H1 (cell line): Measurements from ENCODE around the gene CYP46A1. TPM values are rescaled to one million over a fixed set of nuclear protein-coding genes. Genes with fewer than 3 reads are reported as not detected.

Experiments used
- CTCF ChIA-PET: fragments of 300-600 bp; sonication (Branson Sonifier 250); formaldehyde crosslinking; loops from one replicate; lab custom pipeline; 2021; ENCODE audit not compliant: partially characterized antibody; lab: Charles Lee
- POLR2A ChIA-PET: fragments of 300-600 bp; sonication (Branson Sonifier 250); formaldehyde crosslinking; loops from one replicate; lab custom pipeline; 2021; ENCODE audit warnings: inconsistent platforms; ENCODE audit not compliant: partially characterized antibody; lab: Charles Lee
- DNase-seq, 2 experiments: peaks; one replicate each; pipeline versions ENCODE4 v3.0.0 to v3.0.0-alpha.2; 2010 to 2022; ENCODE audit warnings: low spot score in 2 of 2, low read depth in 1 of 2, mixed read lengths in 1 of 2
- FAIRE-seq: peaks from 2 replicates; lab custom pipeline; 2011; peaks lifted over from hg19 to GRCh38; lab: Jason Lieb, UNC
- H2AFZ ChIP-seq: 2 replicates; pipeline ENCODE4 v1.8.1; 2012; ENCODE audit warnings: low read length, inconsistent platforms
- H2AK5ac ChIP-seq: 2 replicates; pipeline ENCODE4 v1.6.1; 2013; ENCODE audit warnings: low read depth, low read length
- H2BK120ac ChIP-seq: replicated peaks from 2 replicates; pipeline ENCODE3; 2013; ENCODE audit warnings: low read depth, low read length, inconsistent platforms
- H2BK12ac ChIP-seq: 2 replicates; pipeline ENCODE4 v1.6.1; 2013; ENCODE audit warnings: low read depth, low read length
- H2BK15ac ChIP-seq: 2 replicates; pipeline ENCODE4 v1.6.1; 2013; ENCODE audit warnings: low read length
- H2BK20ac ChIP-seq: 2 replicates; pipeline ENCODE4 v1.6.1; 2013; ENCODE audit warnings: low read length
- H2BK5ac ChIP-seq: 2 replicates; pipeline ENCODE4 v1.6.1; 2013; ENCODE audit warnings: low read depth, low read length
- H3K14ac ChIP-seq: 2 replicates; pipeline ENCODE4 v1.6.1; 2013; ENCODE audit warnings: inconsistent platforms; ENCODE audit not compliant: insufficient read length
- H3K18ac ChIP-seq: 2 replicates; pipeline ENCODE4 v1.6.1; 2013; ENCODE audit warnings: low read length; ENCODE audit errors: extremely low read depth
- H3K23ac ChIP-seq: 2 replicates; pipeline ENCODE4 v1.6.1; 2013; ENCODE audit warnings: inconsistent platforms; ENCODE audit not compliant: insufficient read length
- H3K23me2 ChIP-seq: 2 replicates; pipeline ENCODE4 v1.6.1; 2013; ENCODE audit warnings: low read depth, low read length
- H3K27ac ChIP-seq: 2 replicates; pipeline ENCODE4 v1.6.1; 2011; ENCODE audit warnings: low read depth, low read length, inconsistent platforms
- H3K27me3 ChIP-seq, 4 experiments: replicated peaks in 1 of 4; 1 replicate in 1 of 4; 2 replicates in 3 of 4; pipeline versions ENCODE4 v1.6.1 to v1.8.1; 2011 to 2013; ENCODE audit warnings: low read length in 3 of 4, mild to moderate bottlenecking in 3 of 4, inconsistent platforms in 2 of 4, mixed read lengths in 2 of 4, moderate library complexity in 1 of 4; ENCODE audit not compliant: control insufficient read depth in 3 of 4, insufficient read depth in 3 of 4; ENCODE audit errors: extremely low read depth in 1 of 4
- H3K36me3 ChIP-seq, 4 experiments: 2 replicates each; pipeline versions ENCODE4 v1.6.1 to v1.8.1; 2011 to 2013; ENCODE audit warnings: mild to moderate bottlenecking in 4 of 4, low read length in 3 of 4, moderate library complexity in 2 of 4, control low read depth in 1 of 4, inconsistent platforms in 1 of 4; ENCODE audit not compliant: insufficient read depth in 4 of 4, control insufficient read depth in 2 of 4
- H3K4ac ChIP-seq: replicated peaks from 2 replicates; pipeline ENCODE3; 2013; ENCODE audit warnings: low read length, low read depth, mixed read lengths, inconsistent platforms; ENCODE audit not compliant: insufficient read length
- H3K4me1 ChIP-seq, 4 experiments: replicated peaks in 1 of 4; 1 replicate in 1 of 4; 2 replicates in 3 of 4; pipeline versions ENCODE4 v1.6.1 to v1.8.1; 2011 to 2013; ENCODE audit warnings: low read length in 3 of 4, inconsistent platforms in 2 of 4, mixed read lengths in 1 of 4; ENCODE audit not compliant: insufficient read depth in 4 of 4, control insufficient read depth in 3 of 4
- H3K4me2 ChIP-seq, 2 experiments: 2 replicates each; pipeline versions ENCODE4 v1.6.1 to v1.8.1; 2011 to 2013; ENCODE audit warnings: low read depth in 2 of 2, low read length in 2 of 2, control low read depth in 1 of 2, inconsistent platforms in 1 of 2, mild to moderate bottlenecking in 1 of 2; ENCODE audit not compliant: insufficient read depth in 1 of 2
- H3K4me3 ChIP-seq, 4 experiments: fragments of 200-600, 300-600 bp in 1 of 4; sonication (generic), shearing (Covaris generic), sonication (Bioruptor Twin) in 1 of 4; 2 replicates each; pipeline versions ENCODE4 v1.5.1 to v1.8.1; 2011 to 2016; ENCODE audit warnings: low read length in 4 of 4, low read depth in 3 of 4, control low read depth in 2 of 4, inconsistent platforms in 2 of 4, mild to moderate bottlenecking in 2 of 4, mixed read lengths in 1 of 4, moderate library complexity in 1 of 4; ENCODE audit not compliant: insufficient read depth in 2 of 4; ENCODE audit errors: extremely low read depth in 1 of 4
- H3K56ac ChIP-seq: replicated peaks from 2 replicates; pipeline ENCODE3; 2013; ENCODE audit warnings: low read depth, mild to moderate bottlenecking, mixed read lengths, low read length, inconsistent platforms; ENCODE audit not compliant: insufficient read length
- H3K79me1 ChIP-seq: 2 replicates; pipeline ENCODE4 v1.6.1; 2013; ENCODE audit warnings: low read depth, low read length, control low read depth
- H3K79me2 ChIP-seq, 2 experiments: 2 replicates each; pipeline versions ENCODE4 v1.6.1 to v1.8.1; 2012 to 2013; ENCODE audit warnings: low read length in 2 of 2, mild to moderate bottlenecking in 2 of 2, inconsistent platforms in 1 of 2; ENCODE audit not compliant: insufficient read depth in 2 of 2, control insufficient read depth in 1 of 2
- H3K9ac ChIP-seq, 4 experiments: replicated peaks in 1 of 4; 1 replicate in 1 of 4; 2 replicates in 3 of 4; pipeline versions ENCODE4 v1.6.1 to v1.8.1; 2011 to 2013; ENCODE audit warnings: low read depth in 3 of 4, low read length in 3 of 4, control low read depth in 2 of 4, mild to moderate bottlenecking in 2 of 4, moderate library complexity in 2 of 4, inconsistent platforms in 1 of 4; ENCODE audit errors: extremely low read depth in 1 of 4
- H3K9me3 ChIP-seq, 2 experiments: 2 replicates each; pipeline versions ENCODE4 v1.6.1 to v1.8.1; 2012 to 2013; ENCODE audit warnings: mild to moderate bottlenecking in 2 of 2, moderate library complexity in 2 of 2, control low read depth in 1 of 2, inconsistent platforms in 1 of 2, low read depth in 1 of 2, low read length in 1 of 2, mixed read lengths in 1 of 2; ENCODE audit not compliant: insufficient read depth in 2 of 2
- H4K20me1 ChIP-seq, 2 experiments: replicated peaks in 1 of 2; 2 replicates each; pipeline versions ENCODE3 to v1.8.1; 2011 to 2013; ENCODE audit warnings: inconsistent platforms in 2 of 2, low read length in 2 of 2, mild to moderate bottlenecking in 1 of 2; ENCODE audit not compliant: insufficient read depth in 2 of 2, control insufficient read depth in 1 of 2
- H4K5ac ChIP-seq: 2 replicates; pipeline ENCODE4 v1.6.1; 2013; ENCODE audit warnings: low read length, low read depth, mixed read lengths, inconsistent platforms; ENCODE audit not compliant: insufficient read length
- H4K8ac ChIP-seq: 2 replicates; pipeline ENCODE4 v1.8.0; 2013; ENCODE audit warnings: mild to moderate bottlenecking, moderate library complexity, low read length, inconsistent platforms; ENCODE audit not compliant: insufficient read depth; ENCODE audit errors: extremely low read depth
- H4K91ac ChIP-seq: replicated peaks from 2 replicates; pipeline ENCODE3; 2013; ENCODE audit warnings: low read length, mixed read lengths, inconsistent platforms; ENCODE audit not compliant: insufficient read length
- RAD21 ChIP-seq, 2 experiments: IDR thresholded peaks in 1 of 2; conservative IDR thresholded peaks in 1 of 2; 2 replicates each; pipeline ENCODE4 v1.6.1; 2011; ENCODE audit warnings: low read depth in 2 of 2, low read length in 2 of 2, improper control_type of control experiment in 1 of 2, inconsistent platforms in 1 of 2, mild to moderate bottlenecking in 1 of 2, moderate library complexity in 1 of 2
- RXRA ChIP-seq: IDR thresholded peaks from 2 replicates; pipeline ENCODE4 v1.6.1; 2011; ENCODE audit warnings: low read depth, mild to moderate bottlenecking, low read length, moderate library complexity; ENCODE audit not compliant: insufficient read depth
- SAP30 ChIP-seq: fragments of 300-600 bp; sonication (generic); IDR thresholded peaks from 2 replicates; pipeline ENCODE4 v1.7.1; 2012; ENCODE audit warnings: low read length, moderate library complexity, mild to moderate bottlenecking, inconsistent platforms; ENCODE audit not compliant: insufficient read depth, insufficient replicate concordance
- WGBS, 2 experiments: shearing (Covaris generic) in 1 of 2; methylation state at CpG; one replicate each; pipeline versions ENCODE4 v1.1.6 to v1.1.7; 2013 to 2015; ENCODE audit warnings: low lambda C conversion rate in 2 of 2, mixed read lengths in 2 of 2, inconsistent platforms in 1 of 2, low coverage in 1 of 2, missing lambda C conversion rate in 1 of 2; ENCODE audit not compliant: insufficient replicate concordance in 2 of 2, insufficient coverage in 1 of 2, insufficient read length in 1 of 2; ENCODE audit errors: extremely low coverage in 1 of 2, missing lambda C conversion rate in 1 of 2; 5-methylcytosine and 5-hydroxymethylcytosine counted together
- polyA plus RNA-seq, 7 experiments: library from polyadenylated mRNA; depleted of rRNA in 3 of 7; stranded (reverse) in 5 of 7; unstranded in 2 of 7; fragments of >200 nt in 5 of 7; fragments of 200-250 nt in 2 of 7; gene quantifications; 1 replicate in 5 of 7; 2 replicates in 1 of 7; 4 replicates in 1 of 7; pipeline versions ENCODE4 v1.2.1 to v1.2.3, GENCODE V29; 2011 to 2013; ENCODE audit warnings: missing spikeins in 2 of 7, mixed read lengths in 2 of 7
- total RNA-seq: library from RNA; stranded (reverse); fragmentation: NEBNext Ultra II Directional; extraction: Animal tissue kit (Norgen Biotek cat#: 25700); gene quantifications from 2 replicates; pipeline ENCODE4 v1.2.1, GENCODE V29; 2021

CYP46A1 gene
- total and polyA plus RNA-seq, 2 of the 8 experiments (the other 6 are each of a cell fraction or from before 2014, with no cell fraction given), result 0.41 to 1.3 TPM

- Histone ChIP-seq H3K4ac (no peak overlapping the region), H4K5ac (no peak overlapping the region), H4K20me1 (no peaks in the 10 kb centered on the region), H3K27ac (no peak overlapping the region), H3K27me3 (peaks cover 0 to 11% (median 9%) of the 10 kb centered on the region in 4 experiments; a peak in 6 of 7 replicates), H3K9me3 (no peaks in the 10 kb centered on the region), H3K14ac (no peak overlapping the region), H3K4me2 (no peak overlapping the region), H2BK20ac (no peak overlapping the region), H3K18ac (no peak overlapping the region), H3K79me1 (no peaks in the 10 kb centered on the region), H3K23me2 (peaks cover 3% of the 10 kb centered on the region; the same call in 1 of the 2 replicates), H3K79me2 (no peaks in the 10 kb centered on the region), H3K36me3 (no peaks in the 10 kb centered on the region), H2AFZ (no peak overlapping the region), H2AK5ac (no peak overlapping the region), H3K9ac (no peak overlapping the region), H4K91ac (no peak overlapping the region), H3K56ac (no peak overlapping the region), H4K8ac (no peak overlapping the region), H2BK5ac (no peak overlapping the region), H2BK15ac (no peak overlapping the region), H3K23ac (no peak overlapping the region), H3K4me3 (no peak overlapping the region), H3K4me1 (peaks cover 0 to 6% (median 2%) of the 10 kb centered on the region in 4 experiments; a peak in 1 of 7 replicates), H2BK12ac (no peak overlapping the region), H2BK120ac (no peak overlapping the region)
- TF ChIP-seq RAD21 (IDR thresholded peaks at IDR 0.05 in 1 of 2, conservative IDR thresholded peaks at IDR 0.05 in 1 of 2; ENCODE audit: low read depth in 2 of 2, low read length in 2 of 2) (no peak), RXRA (no peak), SAP30 (no peak)
- 86% methylated on average over 9 of the region's 9 CpGs; no CpG with 5 or more reads in 1 of the 2 experiments for WGBS, 2 experiments
- FAIRE-seq (no peak), DNase-seq (no peak)
- ChIA-PET CTCF (interaction anchor here (1.1 to 1.4 kb wide), 3 partner anchors 20 to 37 kb away, joined by 3 to 4 read pairs (median 3); no protein-coding TSS in a partner anchor), POLR2A (interaction anchor here (0.7 to 1.0 kb wide), 2 partner anchors 10 to 15 kb away, joined by 3 read pairs; no protein-coding TSS in a partner anchor)
Observed at GRCh38 chr14:99650189-99650588, 33.9 kb upstream of the CYP46A1 start.
